Body of pancreas (tissue), 4 donors: Measurements from ENCODE around the gene TRIM46. TPM values are rescaled to one million over a fixed set of nuclear protein-coding genes. Genes with fewer than 3 reads are reported as not detected.

ENCODE experiments used
- ATAC-seq: fragments of 150-250 bp; one replicate; pipeline ENCODE4 v1.9.1; 2016
- DNase-seq, 4 donors: peaks; one replicate each; pipeline ENCODE4 v3.0.0-alpha.2; 2019
- H3K27ac ChIP-seq, 4 donors: fragments of 200-600 bp; sonication (generic); 1 replicate in 3 of 4; 2 replicates in 1 of 4; pipeline versions ENCODE4 v1.5.1 to v1.6.1; 2016 to 2019; ENCODE audit warnings: mild to moderate bottlenecking in 1 of 4, mixed read lengths in 1 of 4, moderate library complexity in 1 of 4
- H3K27me3 ChIP-seq, 2 donors: fragments of 200-600 bp; sonication (generic); one replicate each; pipeline ENCODE4 v1.6.0; 2016; ENCODE audit warnings: mild to moderate bottlenecking in 1 of 2
- H3K36me3 ChIP-seq, 2 donors: fragments of 200-600 bp; sonication (generic); replicated peaks in 1 of 2; 2 replicates each; pipeline ENCODE4 v1.5.1; 2016; ENCODE audit warnings: low read depth in 2 of 2; ENCODE audit not compliant: insufficient read depth in 1 of 2
- H3K4me1 ChIP-seq: fragments of 200-600 bp; sonication (generic); one replicate; pipeline ENCODE4 v1.6.0; 2016
- H3K4me3 ChIP-seq, 2 donors: fragments of 200-600 bp; sonication (generic); 1 replicate in 1 of 2; 2 replicates in 1 of 2; pipeline ENCODE4 v1.5.1; 2016 to 2019
- H3K9me3 ChIP-seq, 3 donors: fragments of 200-600 bp; sonication (generic); 1 replicate in 2 of 3; 2 replicates in 1 of 3; pipeline ENCODE4 v1.5.1; 2016
- CTCF ChIP-seq, 7 experiments: fragments of 450-650 bp in 4 of 7; fragments of 200-600 bp in 3 of 7; sonication (generic) in 3 of 7; IDR thresholded peaks; one replicate each; pipeline ENCODE4 v1.5.1; 2016 to 2019; ENCODE audit warnings: antibody characterized with exemption in 7 of 7
- POLR2A ChIP-seq, 3 donors: fragments of 450-650 bp; IDR thresholded peaks; one replicate each; pipeline ENCODE4 v1.6.1; 2016; ENCODE audit warnings: antibody characterized with exemption in 3 of 3, mild to moderate bottlenecking in 2 of 3
- whole genome bisulfite sequencing, 2 donors: methylation state at CpG; one replicate each; pipeline ENCODE4 v1.1.5; 2017; 5-methylcytosine and 5-hydroxymethylcytosine counted together
- intact Hi-C: fragments of 100-400 bp; cut with DNase I; formaldehyde crosslinking; loops from one replicate; pipeline ENCODE4 v1.15.1; 2023
- total RNA-seq, 2 donors: library from RNA; depleted of rRNA; stranded (reverse); fragments of >200 nt; gene quantifications; one replicate each; pipeline ENCODE4 v1.1.0, GENCODE V29; 2016

The TRIM46 gene
- total RNA-seq, 2 donors from 2014 or later: 0.26 TPM; not detected in 1

GRCh38 chr1:155175281-155175926 lies 1.8 kb downstream of the TRIM46 start:
- Histone ChIP-seq H3K27me3 (no peaks in the 10 kb centered on the region), H3K27ac (no peak overlapping the region), H3K36me3 (peaks cover 0 to under 1% of the 10 kb centered on the region in 2 donors), H3K4me3 (no peak overlapping the region), H3K9me3 (no peaks in the 10 kb centered on the region), H3K4me1 (peaks cover 19% of the 10 kb centered on the region)
- intact Hi-C loops: loop anchor here (10.0 kb wide), 1 partner anchor 49 kb away; no protein-coding TSS in a partner anchor
- DNase-seq (peak in 1 of 4 donors; percentile 12), ATAC-seq (no peak)
- TF ChIP-seq CTCF (IDR thresholded peaks at IDR 0.05) (no peak), POLR2A (IDR thresholded peaks at IDR 0.05) (no peak)
- WGBS, 2 donors: 78 to 80% methylated on average over 12 of the region's 12 CpGs

- H3K36me3 ChIP-seq: no peaks in the 10 kb centered on the region
- ATAC-seq (no peak), DNase-seq (peak; percentile 25 to 49 (median 36))
- intact Hi-C loops: loop anchor here (10.0 kb wide), 1 partner anchor 49 kb away; no protein-coding TSS in a partner anchor
- H3K27ac ChIP-seq: no peak overlapping the region
- H3K4me1 ChIP-seq: peaks cover 19% of the 10 kb centered on the region
- no peak overlapping the region for H3K4me3 ChIP-seq
- TF ChIP-seq CTCF (IDR thresholded peaks at IDR 0.05) (peak in 1 of 7 experiments; percentile 12), POLR2A (IDR thresholded peaks at IDR 0.05) (no peak)
- H3K9me3 ChIP-seq: no peaks in the 10 kb centered on the region
- no peaks in the 10 kb centered on the region for H3K27me3 ChIP-seq
- WGBS, 2 donors: 53 to 55% methylated on average over 8 to 9 of the region's 9 CpGs
Observed at GRCh38 chr1:155175927-155176371, 2.3 kb downstream of the TRIM46 start.

GRCh38 chr1:155176544-155177071 lies 3.0 kb downstream of the TRIM46 start:
- Histone ChIP-seq H3K9me3 (no peaks in the 10 kb centered on the region), H3K4me3 (no peak overlapping the region), H3K27ac (peak overlapping the region in 3 of 4 donors; percentile 12 to 54 (median 22)), H3K36me3 (no peaks in the 10 kb centered on the region), H3K27me3 (no peaks in the 10 kb centered on the region), H3K4me1 (peaks cover 19% of the 10 kb centered on the region)
- WGBS, 2 donors: 0 to 59% methylated on average over 2 to 8 of the region's 8 CpGs
- DNase-seq: peak; percentile 87 to 92 (median 90)
- TF ChIP-seq POLR2A (IDR thresholded peaks at IDR 0.05): no peak
- TF ChIP-seq CTCF (IDR thresholded peaks at IDR 0.05): peak; percentile 84 to 96 (median 92)
- ATAC-seq: peak; percentile 72
- intact Hi-C loops: loop anchor here (10.0 kb wide), 1 partner anchor 48 kb away; no protein-coding TSS in a partner anchor

GRCh38 chr1:155177192-155177917 lies 3.7 kb downstream of the TRIM46 start:
- Histone ChIP-seq H3K4me3 (no peak overlapping the region), H3K4me1 (peaks cover 14% of the 10 kb centered on the region), H3K27me3 (no peaks in the 10 kb centered on the region), H3K27ac (peak overlapping the region in 3 of 4 donors; percentile 12 to 54 (median 22)), H3K9me3 (no peaks in the 10 kb centered on the region), H3K36me3 (no peaks in the 10 kb centered on the region)
- WGBS, 2 donors: 57 to 66% methylated on average over 9 to 11 of the region's 11 CpGs
- ATAC-seq (no peak), DNase-seq (peak in 2 of 4 donors; percentile 12 to 73)
- intact Hi-C loops: loop anchor here (10.0 kb wide), 1 partner anchor 47 kb away; no protein-coding TSS in a partner anchor
- TF ChIP-seq CTCF (IDR thresholded peaks at IDR 0.05) (no peak), POLR2A (IDR thresholded peaks at IDR 0.05) (no peak)
